ENCODE measurements around the gene SECISBP2. TPM values are rescaled to one million over a fixed set of nuclear protein-coding genes. Genes with fewer than 3 reads are reported as not detected.

Gene SECISBP2
- total RNA-seq, 2 donors from 2014 or later = 43.1 to 76.2 TPM

DNA sequence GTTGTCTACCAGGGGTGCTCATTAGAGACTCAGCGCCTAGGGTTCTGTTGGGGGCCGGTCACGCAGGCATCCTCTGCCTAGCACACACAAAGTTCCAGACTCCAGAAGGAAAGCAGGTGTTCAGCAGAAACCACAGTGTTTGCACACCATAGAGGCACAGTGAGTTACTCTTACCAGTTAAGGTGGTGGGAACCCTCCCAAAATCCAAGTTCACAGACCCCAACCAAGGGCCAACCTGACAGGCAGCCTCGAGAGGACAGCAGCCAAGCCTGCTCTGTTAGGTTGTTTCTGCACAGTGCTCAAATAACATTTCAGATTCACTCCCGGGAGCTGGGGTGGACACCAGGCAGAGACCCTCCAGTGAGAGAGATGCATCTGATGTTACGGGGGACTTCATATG is 36.2 kb downstream of the SECISBP2 start:
- Histone ChIP-seq H3K36me3 (peaks cover 7 to 30% of the 10 kb centered on the region in 2 donors), H3K9me3 (no peaks in the 10 kb centered on the region), H3K27ac (no peak overlapping the region), H3K4me3 (no peak overlapping the region), H3K4me1 (replicated peaks) (no peaks in the 10 kb centered on the region), H3K27me3 (replicated peaks; ENCODE audit: insufficient read depth) (no peaks in the 10 kb centered on the region)
- WGBS = 85% methylated on average over 6 of the region's 6 CpGs
- TF ChIP-seq POLR2A (IDR thresholded peaks at IDR 0.05) (no peak), POLR2AphosphoS5 (IDR thresholded peaks at IDR 0.05) (no peak)
- TF ChIP-seq, protein P1, sequence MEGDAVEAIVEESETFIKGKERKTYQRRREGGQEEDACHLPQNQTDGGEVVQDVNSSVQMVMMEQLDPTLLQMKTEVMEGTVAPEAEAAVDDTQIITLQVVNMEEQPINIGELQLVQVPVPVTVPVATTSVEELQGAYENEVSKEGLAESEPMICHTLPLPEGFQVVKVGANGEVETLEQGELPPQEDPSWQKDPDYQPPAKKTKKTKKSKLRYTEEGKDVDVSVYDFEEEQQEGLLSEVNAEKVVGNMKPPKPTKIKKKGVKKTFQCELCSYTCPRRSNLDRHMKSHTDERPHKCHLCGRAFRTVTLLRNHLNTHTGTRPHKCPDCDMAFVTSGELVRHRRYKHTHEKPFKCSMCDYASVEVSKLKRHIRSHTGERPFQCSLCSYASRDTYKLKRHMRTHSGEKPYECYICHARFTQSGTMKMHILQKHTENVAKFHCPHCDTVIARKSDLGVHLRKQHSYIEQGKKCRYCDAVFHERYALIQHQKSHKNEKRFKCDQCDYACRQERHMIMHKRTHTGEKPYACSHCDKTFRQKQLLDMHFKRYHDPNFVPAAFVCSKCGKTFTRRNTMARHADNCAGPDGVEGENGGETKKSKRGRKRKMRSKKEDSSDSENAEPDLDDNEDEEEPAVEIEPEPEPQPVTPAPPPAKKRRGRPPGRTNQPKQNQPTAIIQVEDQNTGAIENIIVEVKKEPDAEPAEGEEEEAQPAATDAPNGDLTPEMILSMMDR (IDR thresholded peaks at IDR 0.05) = no peak
- DNase-seq (ENCODE audit: low spot score) = no peak
- intact Hi-C loops (cut with DNase I) = no loop called here

DNA sequence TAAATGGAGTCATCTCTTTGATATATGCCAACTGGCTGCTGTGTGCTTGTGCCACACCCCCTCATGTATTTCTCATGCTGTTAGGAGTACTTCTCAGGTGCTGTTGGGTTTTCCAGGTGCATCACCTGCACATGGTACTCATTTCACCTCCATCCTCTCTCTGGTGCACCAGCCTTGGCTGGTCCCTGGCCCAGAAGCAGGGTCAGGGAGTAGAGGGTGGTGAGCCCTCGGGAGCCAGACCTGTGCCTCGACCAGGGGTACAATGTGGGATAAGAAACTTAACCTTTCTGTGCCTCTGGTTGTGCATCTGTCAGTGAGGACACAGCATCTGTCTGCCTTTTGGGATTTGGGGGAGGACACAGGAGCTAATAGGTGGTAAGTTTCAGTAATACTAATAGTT is 38.5 kb downstream of the SECISBP2 start:
- no peak for DNase-seq (ENCODE audit: low spot score)
- intact Hi-C loops (cut with DNase I) = no loop called here
- Histone ChIP-seq H3K4me1 (replicated peaks) (no peaks in the 10 kb centered on the region), H3K27ac (no peak overlapping the region), H3K27me3 (replicated peaks; ENCODE audit: insufficient read depth) (no peaks in the 10 kb centered on the region), H3K9me3 (no peaks in the 10 kb centered on the region), H3K36me3 (peaks cover 12 to 19% of the 10 kb centered on the region in 2 donors), H3K4me3 (no peak overlapping the region)
- WGBS = 88% methylated on average over 2 of the region's 2 CpGs
- TF ChIP-seq, protein P1 (IDR thresholded peaks at IDR 0.05) = no peak
- TF ChIP-seq POLR2AphosphoS5 (IDR thresholded peaks at IDR 0.05) (no peak), POLR2A (IDR thresholded peaks at IDR 0.05) (no peak)

DNA sequence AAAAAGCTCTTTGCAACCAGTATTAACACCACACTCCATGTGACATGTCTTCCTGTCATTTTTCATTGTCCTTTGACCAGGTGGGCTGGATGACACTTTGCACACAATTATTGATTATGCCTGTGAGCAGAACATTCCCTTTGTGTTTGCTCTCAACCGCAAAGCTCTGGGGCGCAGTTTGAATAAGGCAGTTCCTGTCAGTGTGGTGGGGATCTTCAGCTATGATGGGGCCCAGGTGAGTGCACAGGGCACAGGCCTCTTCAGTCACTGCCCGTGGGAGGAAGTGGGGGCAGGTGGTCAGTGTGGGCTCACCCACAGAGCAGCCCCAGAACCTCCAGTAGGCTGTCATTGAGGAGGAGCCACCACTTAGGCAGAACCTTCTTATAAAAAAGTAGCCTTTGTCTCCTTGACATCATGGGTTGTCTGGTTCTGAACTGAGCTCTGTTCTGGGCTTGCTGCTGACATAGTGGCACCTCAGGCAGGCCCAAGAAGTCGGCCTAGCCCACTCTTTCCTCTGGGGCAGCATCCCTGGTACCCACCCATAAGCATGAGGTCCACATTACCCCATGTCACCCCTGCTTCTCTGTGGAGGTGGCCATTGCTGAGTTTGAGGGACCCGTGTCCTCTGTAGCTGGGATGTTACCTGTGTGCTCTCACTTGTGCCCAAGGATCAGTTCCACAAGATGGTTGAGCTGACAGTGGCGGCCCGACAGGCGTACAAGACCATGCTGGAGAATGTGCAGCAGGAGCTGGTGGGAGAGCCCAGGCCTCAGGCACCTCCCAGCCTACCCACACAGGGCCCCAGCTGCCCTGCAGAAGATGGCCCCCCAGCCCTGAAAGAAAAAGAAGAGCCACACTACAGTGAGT is 39.3 kb downstream of the SECISBP2 start:
- Histone ChIP-seq H3K27me3 (replicated peaks; ENCODE audit: insufficient read depth) (no peaks in the 10 kb centered on the region), H3K36me3 (peaks cover 15 to 19% of the 10 kb centered on the region in 2 donors), H3K27ac (no peak overlapping the region), H3K4me3 (no peak overlapping the region), H3K4me1 (replicated peaks) (no peaks in the 10 kb centered on the region), H3K9me3 (no peaks in the 10 kb centered on the region)
- DNase-seq (ENCODE audit: low spot score) = no peak
- TF ChIP-seq, protein P1 (IDR thresholded peaks at IDR 0.05) = no peak
- TF ChIP-seq POLR2A (IDR thresholded peaks at IDR 0.05) = no peak
- TF ChIP-seq POLR2AphosphoS5 (IDR thresholded peaks at IDR 0.05) = no peak
- 92% methylated on average over 8 of the region's 8 CpGs for WGBS
- intact Hi-C loops (cut with DNase I) = no loop called here

DNA sequence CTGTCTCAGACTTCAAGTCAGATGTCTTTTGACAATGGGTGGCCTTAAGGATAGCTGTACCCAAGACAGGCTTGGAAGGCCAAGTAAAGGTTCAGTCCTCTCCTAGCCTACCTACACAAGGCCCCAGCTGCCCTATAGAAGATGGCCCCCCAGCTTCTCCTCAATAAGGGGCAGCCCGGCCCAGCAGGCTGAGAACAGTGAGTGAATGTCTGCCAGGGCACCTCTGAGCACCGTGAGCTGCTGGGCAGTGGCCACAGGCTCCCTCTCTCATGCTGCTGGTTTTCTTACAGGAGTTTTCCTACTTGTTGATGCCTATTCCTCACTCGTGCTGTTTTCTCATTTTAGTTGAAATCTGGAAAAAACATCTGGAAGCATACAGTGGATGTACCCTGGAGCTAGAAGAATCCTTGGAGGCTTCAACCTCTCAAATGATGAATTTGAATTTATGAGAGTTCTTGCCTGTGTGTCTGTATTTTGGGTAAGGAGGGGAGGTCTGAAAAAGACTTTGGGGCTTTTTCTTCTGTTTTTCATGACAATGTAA is 40.1 kb downstream of the SECISBP2 start:
- intact Hi-C loops (cut with DNase I) = no loop called here

More for the DNA sequence above, 40.1 kb downstream of the SECISBP2 start:
- Histone ChIP-seq H3K4me3 (no peak overlapping the region), H3K27me3 (replicated peaks; ENCODE audit: insufficient read depth) (no peaks in the 10 kb centered on the region), H3K36me3 (peaks cover 15 to 19% of the 10 kb centered on the region in 2 donors), H3K9me3 (no peaks in the 10 kb centered on the region), H3K27ac (no peak overlapping the region), H3K4me1 (replicated peaks) (no peaks in the 10 kb centered on the region)
- no peak for DNase-seq (ENCODE audit: low spot score)
- TF ChIP-seq POLR2AphosphoS5 (IDR thresholded peaks at IDR 0.05) = no peak
- TF ChIP-seq, protein P1 (IDR thresholded peaks at IDR 0.05) = no peak
- TF ChIP-seq POLR2A (IDR thresholded peaks at IDR 0.05) = no peak
- WGBS = 69% methylated on average over 3 of the region's 3 CpGs
